Measurements from ENCODE around the gene DNAJC25. TPM values are rescaled to one million over a fixed set of nuclear protein-coding genes. Genes with fewer than 3 reads are reported as not detected.

Gene DNAJC25
- total RNA-seq, 1 donor from 2014 or later: 3.9 TPM

DNA sequence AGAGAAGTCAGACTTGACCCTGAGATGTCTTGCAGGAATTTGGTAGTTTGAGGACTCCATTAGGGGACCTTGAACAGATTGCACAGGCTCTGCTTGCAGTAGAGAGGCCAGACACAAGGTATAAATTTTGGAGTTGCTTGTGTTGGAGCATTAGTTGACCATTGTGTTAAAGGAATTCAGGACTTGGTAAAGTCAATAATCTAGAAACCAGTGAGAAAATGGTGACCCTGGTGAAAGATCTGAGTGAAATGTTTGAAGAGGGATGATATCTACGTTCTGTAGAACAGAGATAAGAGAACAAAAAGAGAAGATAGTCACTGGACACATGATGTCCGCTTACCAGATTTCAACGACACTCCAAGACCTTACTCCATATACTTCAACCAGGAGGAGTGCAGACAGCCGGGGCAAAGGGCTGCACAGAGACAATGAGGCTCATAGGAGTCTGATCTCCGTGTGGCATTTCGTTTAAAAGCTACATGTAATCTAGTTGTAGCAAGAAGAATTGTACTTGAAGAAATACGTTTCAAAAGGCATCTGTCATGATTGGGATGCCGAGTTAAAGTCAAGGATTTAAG lies 13.2 kb downstream of the DNAJC25 start:
- no peak for DNase-seq (ENCODE audit: low spot score)
- peaks cover 7% of the 10 kb centered on the region for H3K36me3 Mint-ChIP-seq (ENCODE audit: low read depth, unreplicated experiment)
- TF ChIP-seq, protein P1, sequence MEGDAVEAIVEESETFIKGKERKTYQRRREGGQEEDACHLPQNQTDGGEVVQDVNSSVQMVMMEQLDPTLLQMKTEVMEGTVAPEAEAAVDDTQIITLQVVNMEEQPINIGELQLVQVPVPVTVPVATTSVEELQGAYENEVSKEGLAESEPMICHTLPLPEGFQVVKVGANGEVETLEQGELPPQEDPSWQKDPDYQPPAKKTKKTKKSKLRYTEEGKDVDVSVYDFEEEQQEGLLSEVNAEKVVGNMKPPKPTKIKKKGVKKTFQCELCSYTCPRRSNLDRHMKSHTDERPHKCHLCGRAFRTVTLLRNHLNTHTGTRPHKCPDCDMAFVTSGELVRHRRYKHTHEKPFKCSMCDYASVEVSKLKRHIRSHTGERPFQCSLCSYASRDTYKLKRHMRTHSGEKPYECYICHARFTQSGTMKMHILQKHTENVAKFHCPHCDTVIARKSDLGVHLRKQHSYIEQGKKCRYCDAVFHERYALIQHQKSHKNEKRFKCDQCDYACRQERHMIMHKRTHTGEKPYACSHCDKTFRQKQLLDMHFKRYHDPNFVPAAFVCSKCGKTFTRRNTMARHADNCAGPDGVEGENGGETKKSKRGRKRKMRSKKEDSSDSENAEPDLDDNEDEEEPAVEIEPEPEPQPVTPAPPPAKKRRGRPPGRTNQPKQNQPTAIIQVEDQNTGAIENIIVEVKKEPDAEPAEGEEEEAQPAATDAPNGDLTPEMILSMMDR (IDR thresholded peaks at IDR 0.05; ENCODE audit: unreplicated experiment): no peak
- no peaks in the 10 kb centered on the region for H3K9me3 Mint-ChIP-seq (ENCODE audit: unreplicated experiment)
- H3K27me3 Mint-ChIP-seq (ENCODE audit: unreplicated experiment): no peaks in the 10 kb centered on the region
- H3K4me1 Mint-ChIP-seq (ENCODE audit: unreplicated experiment): no peaks in the 10 kb centered on the region
- H3K4me3 Mint-ChIP-seq (ENCODE audit: unreplicated experiment): no peak overlapping the region
- H3K27ac Mint-ChIP-seq (ENCODE audit: unreplicated experiment): no peak overlapping the region

DNA sequence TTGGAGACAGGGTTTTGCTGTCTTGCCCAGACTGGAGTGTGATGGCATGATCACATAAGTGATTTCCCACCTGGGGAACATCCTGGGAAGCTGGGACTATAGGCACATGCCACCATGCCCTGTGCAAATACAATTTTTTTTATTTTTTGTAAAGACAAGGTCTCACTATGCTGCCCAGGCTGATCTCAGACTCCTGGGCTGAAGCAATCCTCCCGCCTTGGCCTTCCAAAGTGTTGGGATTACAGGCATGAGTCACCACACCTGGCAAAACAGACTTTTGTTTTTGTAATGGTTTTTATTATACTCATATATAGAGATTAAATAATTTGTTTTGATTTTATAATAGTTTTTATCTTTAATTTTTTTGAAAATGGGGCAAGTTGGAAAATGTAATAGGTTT lies 14.7 kb downstream of the DNAJC25 start:
- H3K27me3 Mint-ChIP-seq (ENCODE audit: unreplicated experiment): no peaks in the 10 kb centered on the region
- DNase-seq (ENCODE audit: low spot score): no peak
- no peak overlapping the region for H3K4me3 Mint-ChIP-seq (ENCODE audit: unreplicated experiment)
- TF ChIP-seq, protein P1 (IDR thresholded peaks at IDR 0.05; ENCODE audit: unreplicated experiment): no peak
- H3K36me3 Mint-ChIP-seq (ENCODE audit: low read depth, unreplicated experiment): peaks cover 7% of the 10 kb centered on the region
- no peak overlapping the region for H3K27ac Mint-ChIP-seq (ENCODE audit: unreplicated experiment)
- H3K4me1 Mint-ChIP-seq (ENCODE audit: unreplicated experiment): no peaks in the 10 kb centered on the region
- no peaks in the 10 kb centered on the region for H3K9me3 Mint-ChIP-seq (ENCODE audit: unreplicated experiment)

DNA sequence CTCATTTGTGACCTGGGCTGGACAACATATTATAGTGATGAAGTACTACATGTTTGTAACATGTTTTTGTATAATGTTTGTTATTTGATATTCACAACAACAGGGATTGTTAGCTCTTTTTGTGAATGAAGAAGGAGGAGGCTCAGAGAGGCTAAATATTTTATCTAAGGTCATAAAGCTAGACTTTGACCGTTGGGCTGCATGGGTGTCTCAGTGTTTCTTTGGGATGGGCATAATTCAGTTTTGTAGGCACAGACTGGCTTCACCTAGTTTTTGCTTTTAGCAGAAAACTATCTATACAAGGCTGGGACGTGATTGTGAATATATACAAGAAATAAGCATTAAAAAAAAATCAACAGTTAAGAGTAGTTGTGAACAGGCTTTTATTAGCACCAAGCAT lies 15.3 kb downstream of the DNAJC25 start:
- no peak for DNase-seq (ENCODE audit: low spot score)
- Mint-ChIP-seq H3K4me3 (ENCODE audit: unreplicated experiment) (no peak overlapping the region), H3K27ac (ENCODE audit: unreplicated experiment) (no peak overlapping the region), H3K4me1 (ENCODE audit: unreplicated experiment) (no peaks in the 10 kb centered on the region), H3K27me3 (ENCODE audit: unreplicated experiment) (no peaks in the 10 kb centered on the region), H3K9me3 (ENCODE audit: unreplicated experiment) (no peaks in the 10 kb centered on the region), H3K36me3 (ENCODE audit: low read depth, unreplicated experiment) (peaks cover 7% of the 10 kb centered on the region)
- TF ChIP-seq, protein P1 (IDR thresholded peaks at IDR 0.05; ENCODE audit: unreplicated experiment): no peak

DNA sequence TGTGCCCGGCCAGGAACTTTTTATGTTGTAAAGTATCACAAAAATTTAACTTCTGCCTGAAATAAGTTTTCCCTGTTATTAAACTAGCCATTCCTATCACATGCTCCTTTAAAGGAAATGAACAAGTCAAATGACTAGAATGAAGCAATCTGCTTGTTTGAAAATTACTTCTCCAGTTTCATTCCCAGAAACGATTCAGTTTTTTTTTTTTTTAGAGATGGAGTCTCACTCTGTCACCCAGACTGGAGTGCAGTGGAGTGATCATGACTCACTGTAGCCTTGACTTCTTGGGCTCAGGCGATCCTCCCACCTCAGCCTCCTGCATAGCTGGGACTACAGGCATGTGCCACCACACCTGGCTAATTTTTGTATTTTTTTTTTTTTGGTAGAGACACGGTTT lies 16.9 kb downstream of the DNAJC25 start:
- Mint-ChIP-seq H3K9me3 (ENCODE audit: unreplicated experiment) (no peaks in the 10 kb centered on the region), H3K27ac (ENCODE audit: unreplicated experiment) (no peak overlapping the region), H3K4me3 (ENCODE audit: unreplicated experiment) (no peak overlapping the region), H3K27me3 (ENCODE audit: unreplicated experiment) (no peaks in the 10 kb centered on the region), H3K4me1 (ENCODE audit: unreplicated experiment) (no peaks in the 10 kb centered on the region), H3K36me3 (ENCODE audit: low read depth, unreplicated experiment) (peaks cover 4% of the 10 kb centered on the region)
- no peak for DNase-seq (ENCODE audit: low spot score)
- TF ChIP-seq, protein P1 (IDR thresholded peaks at IDR 0.05; ENCODE audit: unreplicated experiment): no peak

DNA sequence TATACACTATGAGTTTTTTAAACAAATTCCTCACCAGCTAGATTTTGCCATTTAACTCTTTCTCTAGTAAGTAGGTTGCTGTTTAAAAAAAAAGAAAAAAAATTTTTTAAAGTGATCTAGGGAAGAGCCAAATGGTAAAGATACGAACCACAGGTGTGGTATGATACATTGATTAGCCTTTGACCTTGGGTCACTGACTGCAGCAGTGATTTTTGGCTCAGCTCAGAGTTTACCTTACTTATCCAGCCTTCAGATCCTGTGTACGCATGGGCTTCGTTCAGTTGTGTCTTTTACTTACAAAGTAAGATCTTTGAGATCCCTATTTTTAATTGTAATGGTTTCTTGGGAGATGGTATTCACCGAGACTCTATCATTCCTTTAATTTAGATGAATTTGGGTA lies 17.9 kb downstream of the DNAJC25 start:
- Mint-ChIP-seq H3K9me3 (ENCODE audit: unreplicated experiment) (no peaks in the 10 kb centered on the region), H3K27me3 (ENCODE audit: unreplicated experiment) (no peaks in the 10 kb centered on the region), H3K4me1 (ENCODE audit: unreplicated experiment) (no peaks in the 10 kb centered on the region), H3K27ac (ENCODE audit: unreplicated experiment) (no peak overlapping the region), H3K4me3 (ENCODE audit: unreplicated experiment) (no peak overlapping the region), H3K36me3 (ENCODE audit: low read depth, unreplicated experiment) (peaks cover 4% of the 10 kb centered on the region)
- no peak for DNase-seq (ENCODE audit: low spot score)
- TF ChIP-seq, protein P1 (IDR thresholded peaks at IDR 0.05; ENCODE audit: unreplicated experiment): no peak
